Neural progenitor cell (in vitro differentiated cells): Measurements from ENCODE around the gene PARK7. TPM values are rescaled to one million over a fixed set of nuclear protein-coding genes. Genes with fewer than 3 reads are reported as not detected.

Experiments
- DNase-seq: peaks from one replicate; pipeline ENCODE4 v3.0.0-alpha.2; 2016; ENCODE audit warnings: low spot score
- H2AFZ ChIP-seq: fragments of 200-600 bp; sonication (generic); replicated peaks from 2 replicates; pipeline ENCODE4 v1.6.1; 2016; ENCODE audit warnings: antibody characterized with exemption
- H3F3A ChIP-seq: fragments of 200-600 bp; sonication (generic); 2 replicates; pipeline ENCODE4 v1.6.1; 2016; ENCODE audit warnings: antibody characterized with exemption, low read depth
- H3K27ac ChIP-seq: fragments of 200-600 bp; sonication (generic); 2 replicates; pipeline ENCODE4 v1.5.1; 2016; ENCODE audit warnings: mild to moderate bottlenecking
- H3K27me3 ChIP-seq: fragments of 200-600 bp; sonication (generic); 2 replicates; pipeline ENCODE4 v1.6.1; 2016; ENCODE audit warnings: mild to moderate bottlenecking, moderate library complexity
- H3K36me3 ChIP-seq: fragments of 200-600 bp; sonication (generic); 2 replicates; pipeline ENCODE4 v1.5.1; 2016
- H3K4me1 ChIP-seq: fragments of 200-600 bp; sonication (generic); 2 replicates; pipeline ENCODE4 v1.6.1; 2016; ENCODE audit warnings: mixed run types
- H3K4me2 ChIP-seq: fragments of 200-600 bp; sonication (generic); 2 replicates; pipeline ENCODE4 v1.6.1; 2016
- H3K4me3 ChIP-seq: fragments of 200-600 bp; sonication (generic); 2 replicates; pipeline ENCODE4 v1.5.1; 2016
- H3K79me2 ChIP-seq: fragments of 200-600 bp; sonication (generic); 2 replicates; pipeline ENCODE4 v1.6.1; 2016; ENCODE audit warnings: low read depth
- H3K9ac ChIP-seq: fragments of 200-600 bp; sonication (generic); 2 replicates; pipeline ENCODE4 v1.6.1; 2016
- H3K9me3 ChIP-seq: fragments of 200-600 bp; sonication (generic); 2 replicates; pipeline ENCODE4 v1.5.1; 2016; ENCODE audit warnings: low read depth
- H4K20me1 ChIP-seq: fragments of 200-600 bp; sonication (generic); 2 replicates; pipeline ENCODE4 v1.6.1; 2016; ENCODE audit warnings: low read depth
- H3K27ac Mint-ChIP-seq: 3 replicates; pipeline ENCODE4 v1.8.0; 2021; ENCODE audit warnings: mixed read lengths
- H3K27me3 Mint-ChIP-seq: 2 replicates; pipeline ENCODE4 v1.8.0; 2022; ENCODE audit warnings: low read depth, mild to moderate bottlenecking, inconsistent platforms, moderate library complexity, mixed read lengths; ENCODE audit not compliant: insufficient read depth
- H3K36me3 Mint-ChIP-seq: 3 replicates; pipeline ENCODE4 v1.8.0; 2021; ENCODE audit warnings: mixed read lengths
- H3K4me1 Mint-ChIP-seq: 3 replicates; pipeline ENCODE4 v1.8.0; 2021; ENCODE audit warnings: mixed read lengths
- H3K4me3 Mint-ChIP-seq: 3 replicates; pipeline ENCODE4 v1.8.0; 2021; ENCODE audit warnings: mild to moderate bottlenecking, moderate library complexity, mixed read lengths
- H3K9me3 Mint-ChIP-seq: 3 replicates; pipeline ENCODE4 v1.8.0; 2020; ENCODE audit warnings: mixed read lengths
- EZH2 ChIP-seq: fragments of 200-600 bp; sonication (generic); IDR thresholded peaks from 2 replicates; pipeline ENCODE4 v1.6.1; 2017; ENCODE audit warnings: antibody characterized with exemption, mild to moderate bottlenecking, moderate library complexity
- EZH2phosphoT487 ChIP-seq: fragments of 200-600 bp; sonication (generic); IDR thresholded peaks from 2 replicates; pipeline ENCODE4 v1.6.1; 2017; ENCODE audit warnings: antibody characterized with exemption
- total RNA-seq: library from RNA; depleted of rRNA; stranded (reverse); fragments of >200 nt; gene quantifications from 2 replicates; pipeline ENCODE4 v1.2.3, GENCODE V29; 2015; ENCODE audit warnings: low replicate concordance
- TF ChIP-seq, protein P1 (sequence below): fragments of 200-600 bp; sonication (generic); IDR thresholded peaks from 2 replicates; pipeline ENCODE4 v1.5.1; 2017; ENCODE audit warnings: antibody characterized with exemption, mild to moderate bottlenecking

PARK7 gene
- total RNA-seq, 1 donor from 2014 or later = 214 TPM

DNA sequence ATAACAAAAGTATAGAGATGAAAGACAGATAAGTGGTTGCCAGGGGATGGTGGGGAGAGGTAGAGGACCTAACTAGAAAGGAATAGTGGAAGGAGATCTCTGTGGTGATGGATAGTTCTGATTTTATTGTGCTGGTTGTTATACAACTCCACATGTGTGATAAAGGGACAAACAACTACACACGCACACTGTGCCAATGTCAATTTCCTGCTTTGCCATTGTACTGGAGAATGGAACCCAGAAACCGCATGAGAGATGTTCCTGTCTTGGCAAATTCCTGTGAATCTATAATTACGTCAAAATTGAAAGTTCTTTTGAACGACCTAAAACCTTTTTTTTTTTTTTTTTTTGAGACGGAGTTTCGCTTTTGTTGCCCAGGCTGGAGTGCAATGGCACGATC is 31.9 kb upstream of the PARK7 start:
- Histone ChIP-seq H3K27me3 (no peaks in the 10 kb centered on the region), H4K20me1 (no peaks in the 10 kb centered on the region), H3K36me3 (no peaks in the 10 kb centered on the region), H3K9me3 (no peaks in the 10 kb centered on the region), H3F3A (no peaks in the 10 kb centered on the region), H3K4me2 (no peak overlapping the region), H2AFZ (no peak overlapping the region), H3K27ac (no peak overlapping the region), H3K4me3 (no peak overlapping the region), H3K9ac (no peak overlapping the region), H3K79me2 (no peaks in the 10 kb centered on the region), H3K4me1 (no peaks in the 10 kb centered on the region)
- H3K9me3 Mint-ChIP-seq = no peaks in the 10 kb centered on the region
- H3K4me3 Mint-ChIP-seq = no peak overlapping the region
- TF ChIP-seq, protein P1, sequence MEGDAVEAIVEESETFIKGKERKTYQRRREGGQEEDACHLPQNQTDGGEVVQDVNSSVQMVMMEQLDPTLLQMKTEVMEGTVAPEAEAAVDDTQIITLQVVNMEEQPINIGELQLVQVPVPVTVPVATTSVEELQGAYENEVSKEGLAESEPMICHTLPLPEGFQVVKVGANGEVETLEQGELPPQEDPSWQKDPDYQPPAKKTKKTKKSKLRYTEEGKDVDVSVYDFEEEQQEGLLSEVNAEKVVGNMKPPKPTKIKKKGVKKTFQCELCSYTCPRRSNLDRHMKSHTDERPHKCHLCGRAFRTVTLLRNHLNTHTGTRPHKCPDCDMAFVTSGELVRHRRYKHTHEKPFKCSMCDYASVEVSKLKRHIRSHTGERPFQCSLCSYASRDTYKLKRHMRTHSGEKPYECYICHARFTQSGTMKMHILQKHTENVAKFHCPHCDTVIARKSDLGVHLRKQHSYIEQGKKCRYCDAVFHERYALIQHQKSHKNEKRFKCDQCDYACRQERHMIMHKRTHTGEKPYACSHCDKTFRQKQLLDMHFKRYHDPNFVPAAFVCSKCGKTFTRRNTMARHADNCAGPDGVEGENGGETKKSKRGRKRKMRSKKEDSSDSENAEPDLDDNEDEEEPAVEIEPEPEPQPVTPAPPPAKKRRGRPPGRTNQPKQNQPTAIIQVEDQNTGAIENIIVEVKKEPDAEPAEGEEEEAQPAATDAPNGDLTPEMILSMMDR = no peak
- TF ChIP-seq EZH2 (no peak), EZH2phosphoT487 (no peak)
- peaks cover 7% of the 10 kb centered on the region for H3K4me1 Mint-ChIP-seq
- peaks cover 4% of the 10 kb centered on the region for H3K27me3 Mint-ChIP-seq
- no peak overlapping the region for H3K27ac Mint-ChIP-seq
- DNase-seq = no peak
- H3K36me3 Mint-ChIP-seq = no peaks in the 10 kb centered on the region

DNA sequence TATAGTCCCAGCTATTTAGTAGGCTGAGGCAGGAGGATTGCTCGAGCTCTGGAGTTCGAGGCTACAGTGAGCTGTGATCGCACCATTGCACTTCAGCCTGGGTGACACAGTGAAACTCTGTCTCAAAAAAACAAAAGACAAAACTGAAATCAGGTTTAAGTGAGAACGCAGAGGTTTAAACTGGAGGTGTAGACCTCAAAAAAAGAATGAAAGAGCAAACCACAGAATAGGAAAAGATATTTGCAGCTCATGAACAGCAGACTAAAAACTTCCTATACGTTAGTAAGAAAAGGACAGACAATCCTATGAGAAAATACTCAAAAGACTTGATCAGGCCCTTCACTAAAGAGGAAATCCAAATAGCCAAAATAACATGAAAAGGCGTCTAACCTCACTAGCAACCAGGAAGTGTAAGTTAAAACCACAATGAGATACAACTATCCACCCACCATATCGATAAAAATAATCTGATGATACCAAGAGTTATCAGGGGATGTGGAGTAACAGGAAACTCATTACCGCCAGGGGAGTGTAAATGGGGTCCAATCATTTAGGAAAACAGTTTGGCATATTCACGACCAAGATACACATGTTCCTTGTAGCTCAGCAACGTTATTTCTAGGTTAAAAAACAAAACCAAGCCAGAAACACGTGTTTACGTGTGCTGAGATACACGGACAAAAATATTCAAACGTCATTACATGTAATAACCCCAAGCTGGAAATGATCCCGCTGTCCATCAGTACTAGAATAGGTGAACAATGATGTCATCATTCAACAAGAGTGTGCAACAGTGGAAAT is 30.7 kb upstream of the PARK7 start:
- Histone ChIP-seq H2AFZ (no peak overlapping the region), H3K36me3 (no peaks in the 10 kb centered on the region), H3K4me3 (no peak overlapping the region), H3K9me3 (no peaks in the 10 kb centered on the region), H3K79me2 (no peaks in the 10 kb centered on the region), H3F3A (no peaks in the 10 kb centered on the region), H3K9ac (no peak overlapping the region), H3K4me1 (no peaks in the 10 kb centered on the region), H3K27me3 (no peaks in the 10 kb centered on the region), H3K27ac (no peak overlapping the region), H3K4me2 (no peak overlapping the region), H4K20me1 (no peaks in the 10 kb centered on the region)
- TF ChIP-seq, protein P1 = no peak
- no peak for TF ChIP-seq EZH2
- TF ChIP-seq EZH2phosphoT487 = no peak
- Mint-ChIP-seq H3K27ac (no peak overlapping the region), H3K9me3 (no peaks in the 10 kb centered on the region), H3K4me1 (peaks cover 7% of the 10 kb centered on the region), H3K36me3 (no peaks in the 10 kb centered on the region), H3K4me3 (no peak overlapping the region), H3K27me3 (peaks cover 4% of the 10 kb centered on the region)
- DNase-seq = no peak

DNA sequence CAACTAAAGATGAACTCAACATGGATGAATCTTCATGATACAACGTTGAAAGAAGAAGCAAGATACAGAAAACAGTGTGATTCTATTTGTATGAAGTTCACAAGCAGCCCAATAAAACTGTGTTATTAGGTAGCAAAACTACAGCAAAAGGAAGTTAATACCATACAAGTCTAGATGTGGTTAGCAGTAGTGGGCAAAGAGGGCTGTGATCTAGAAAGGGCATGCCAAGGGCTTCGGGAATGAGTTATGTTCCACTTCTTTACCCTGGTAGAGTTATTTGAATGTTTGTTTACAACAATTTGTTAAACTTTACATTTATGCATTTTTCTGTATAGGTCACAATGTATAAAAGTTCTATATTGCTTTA is 30.1 kb upstream of the PARK7 start:
- no peaks in the 10 kb centered on the region for H3F3A ChIP-seq
- no peaks in the 10 kb centered on the region for H3K79me2 ChIP-seq
- H3K27ac Mint-ChIP-seq = no peak overlapping the region
- H3K4me1 Mint-ChIP-seq = peaks cover 7% of the 10 kb centered on the region
- H3K27ac ChIP-seq = no peak overlapping the region
- H3K9ac ChIP-seq = no peak overlapping the region
- H3K4me3 Mint-ChIP-seq = no peak overlapping the region
- H3K4me1 ChIP-seq = no peaks in the 10 kb centered on the region
- peaks cover 4% of the 10 kb centered on the region for H3K27me3 Mint-ChIP-seq
- DNase-seq = no peak
- no peak for TF ChIP-seq EZH2
- no peak for TF ChIP-seq EZH2phosphoT487
- TF ChIP-seq, protein P1 = no peak
- no peak overlapping the region for H3K4me2 ChIP-seq
- no peak overlapping the region for H2AFZ ChIP-seq
- no peaks in the 10 kb centered on the region for H3K9me3 Mint-ChIP-seq
- no peaks in the 10 kb centered on the region for H4K20me1 ChIP-seq
- no peaks in the 10 kb centered on the region for H3K36me3 ChIP-seq
- H3K9me3 ChIP-seq = no peaks in the 10 kb centered on the region
- H3K36me3 Mint-ChIP-seq = no peaks in the 10 kb centered on the region
- H3K27me3 ChIP-seq = no peaks in the 10 kb centered on the region
- no peak overlapping the region for H3K4me3 ChIP-seq
